ENCODE results near the gene SHC2.
A peak's percentile ranks its signal among the peaks of the same experiment; 100 is the strongest.
"Not testable (repeated sequence)": the region's sequence is repeated elsewhere in the genome, so short reads cannot be mapped to it uniquely, and the experiment has no call there.

SHC2 gene

DNA sequence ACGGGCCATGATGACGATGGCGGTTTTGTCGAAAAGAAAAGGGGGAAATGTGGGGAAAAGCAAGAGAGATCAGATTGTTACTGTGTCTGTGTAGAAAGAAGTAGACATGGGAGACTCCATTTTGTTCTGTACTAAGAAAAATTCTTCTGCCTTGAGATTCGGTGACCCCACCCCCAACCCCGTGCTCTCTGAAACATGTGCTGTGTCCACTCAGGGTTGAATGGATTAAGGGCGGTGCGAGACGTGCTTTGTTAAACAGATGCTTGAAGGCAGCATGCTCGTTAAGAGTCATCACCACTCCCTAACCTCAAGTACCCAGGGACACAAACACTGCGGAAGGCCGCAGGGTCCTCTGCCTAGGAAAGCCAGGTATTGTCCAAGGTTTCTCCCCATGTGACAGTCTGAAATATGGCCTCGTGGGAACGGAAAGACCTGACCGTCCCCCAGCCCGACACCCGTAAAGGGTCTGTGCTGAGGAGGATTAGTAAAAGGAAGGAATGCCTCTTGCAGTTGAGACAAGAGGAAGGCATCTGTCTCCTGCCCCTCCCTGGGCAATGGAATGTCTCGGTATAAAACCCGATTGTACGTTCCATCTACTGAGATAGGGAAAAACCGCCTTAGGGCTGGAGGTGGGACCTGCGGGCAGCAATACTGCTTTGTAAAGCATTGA lies 74.1 kb downstream of the SHC2 start:
- not testable (repeated sequence) for DNase-seq

DNA sequence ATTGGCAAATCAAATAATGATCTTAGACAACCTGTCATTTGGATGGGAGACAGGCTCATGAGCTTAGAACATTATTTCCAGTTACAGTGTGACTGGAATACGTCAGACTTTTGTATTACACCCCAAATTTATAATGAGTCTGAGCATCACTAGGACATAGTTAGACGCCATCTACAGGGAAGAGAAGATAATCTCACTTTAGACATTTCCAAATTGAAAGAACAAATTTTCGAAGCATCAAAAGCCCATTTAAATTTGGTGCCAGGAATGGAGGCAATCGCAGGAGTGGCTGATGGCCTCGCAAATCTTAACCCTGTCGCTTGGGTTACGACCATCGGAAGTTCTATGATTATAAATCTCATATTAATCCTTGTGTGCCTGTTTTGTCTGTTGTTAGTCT lies 74.6 kb downstream of the SHC2 start:
- DNase-seq: not testable (repeated sequence)

DNA sequence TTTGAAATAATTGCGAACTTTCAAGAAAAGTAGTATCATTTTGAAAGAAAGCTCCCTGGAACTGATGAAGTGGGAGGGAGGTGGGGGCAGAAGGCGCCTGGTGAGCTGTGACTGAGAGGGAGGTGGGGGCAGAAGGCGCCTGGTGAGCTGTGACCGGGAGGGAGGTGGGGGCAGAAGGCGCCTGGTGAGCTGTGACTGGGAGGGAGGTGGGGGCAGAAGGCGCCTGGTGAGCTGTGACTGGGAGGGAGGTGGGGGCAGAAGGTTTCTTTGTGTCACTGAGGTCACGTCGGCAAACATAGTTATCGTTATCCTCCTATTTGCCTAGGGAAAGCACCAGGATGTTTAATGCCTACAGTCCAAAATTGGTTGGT lies 76.0 kb downstream of the SHC2 start:
- no peak for DNase-seq

DNA sequence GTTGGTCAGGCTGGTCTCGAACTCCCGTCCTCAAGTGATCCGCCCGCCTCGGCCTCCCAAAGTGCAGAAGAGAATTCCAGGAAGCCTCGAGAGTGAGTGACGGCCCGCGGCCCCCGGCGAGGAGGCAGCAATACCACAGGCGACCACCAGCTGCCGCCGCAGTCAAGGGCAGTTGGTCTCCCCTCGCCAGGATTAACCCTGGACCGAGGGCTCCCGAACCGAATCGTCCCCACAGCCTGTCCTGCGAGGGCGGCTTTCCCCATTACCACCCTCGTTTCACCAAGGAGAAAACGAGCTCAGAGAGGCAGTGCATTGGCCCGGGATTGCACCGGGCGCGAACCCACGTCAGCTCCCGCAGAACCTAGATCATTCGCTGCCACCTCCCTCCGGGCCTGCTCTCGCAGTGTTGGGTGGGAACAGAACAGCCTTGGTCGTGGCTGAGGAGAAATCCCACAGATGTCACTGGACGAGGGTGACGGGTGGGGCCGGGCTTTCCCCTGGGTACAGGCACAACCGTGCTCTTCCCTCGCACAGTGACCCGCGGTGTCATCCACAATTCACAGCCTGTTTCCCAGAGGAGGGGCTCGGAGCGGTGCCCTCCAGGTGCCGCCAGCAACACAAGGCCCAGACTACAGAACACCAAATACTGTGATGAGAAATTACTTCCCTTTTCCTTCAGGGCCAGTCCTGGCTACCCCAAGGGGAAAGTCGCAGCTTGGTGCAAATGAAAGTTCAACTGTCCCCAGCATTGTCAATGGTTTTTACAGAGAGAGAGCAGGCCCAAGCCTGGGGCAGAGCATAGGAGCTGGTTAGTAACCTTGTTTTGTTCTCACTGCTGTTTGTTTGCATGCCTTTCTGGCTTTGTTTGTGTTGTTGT lies 76.7 kb downstream of the SHC2 start:
- DNase-seq: no peak

DNA sequence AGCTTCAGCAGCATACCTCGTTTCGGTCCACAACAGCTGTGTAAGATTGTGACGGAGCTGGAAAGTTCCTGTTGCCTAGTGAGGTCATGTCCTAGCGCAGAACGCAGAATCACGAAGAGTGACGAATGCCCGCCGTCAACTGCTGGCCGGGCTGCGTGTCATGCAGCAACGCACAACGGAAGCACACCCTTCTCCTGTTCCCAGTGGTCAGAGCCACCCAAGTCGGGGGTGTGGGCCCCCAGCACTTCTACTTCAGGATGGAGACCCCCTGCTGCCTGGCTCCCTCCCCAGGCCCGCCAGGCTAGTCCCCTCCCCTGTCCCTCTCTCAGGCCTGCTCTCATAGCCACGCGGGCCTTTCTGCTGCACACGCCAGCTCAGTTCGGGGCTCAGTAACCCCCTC lies 77.8 kb downstream of the SHC2 start:
- no peak for DNase-seq

DNA sequence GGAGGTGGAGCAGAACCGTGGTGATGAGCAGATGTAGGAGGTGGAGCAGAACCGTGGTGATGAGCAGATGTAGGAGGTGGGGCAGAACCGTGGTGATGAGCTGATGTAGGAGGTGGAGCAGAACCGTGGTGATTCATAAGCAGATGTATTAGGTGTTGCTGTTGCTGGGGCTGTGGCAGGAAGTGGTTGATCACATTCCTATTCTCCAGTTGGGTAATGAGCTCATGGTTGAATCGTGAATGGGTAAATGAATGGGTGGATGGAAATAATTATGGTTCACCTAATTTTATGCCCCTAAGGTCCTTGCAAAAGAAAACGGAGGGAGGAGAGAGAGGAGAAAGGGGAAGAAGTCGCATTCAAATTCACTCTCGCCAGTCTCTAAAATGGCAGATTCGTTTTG lies 78.3 kb downstream of the SHC2 start:
- peak; percentile 60 for DNase-seq

DNA sequence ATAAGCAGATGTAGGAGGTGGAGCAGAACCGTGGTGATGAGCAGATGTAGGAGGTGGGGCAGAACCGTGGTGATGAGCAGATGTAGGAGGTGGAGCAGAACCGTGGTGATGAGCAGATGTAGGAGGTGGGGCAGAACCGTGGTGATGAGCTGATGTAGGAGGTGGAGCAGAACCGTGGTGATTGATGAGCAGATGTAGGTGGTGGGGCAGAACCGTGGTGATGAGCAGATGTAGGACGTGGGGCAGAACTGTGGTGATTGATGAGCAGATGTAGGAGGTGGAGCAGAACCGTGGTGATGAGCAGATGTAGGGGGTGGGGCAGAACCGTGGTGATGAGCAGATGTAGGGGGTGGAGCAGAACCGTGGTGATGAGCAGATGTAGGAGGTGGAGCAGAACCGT lies 78.9 kb downstream of the SHC2 start:
- not testable (repeated sequence) for DNase-seq

DNA sequence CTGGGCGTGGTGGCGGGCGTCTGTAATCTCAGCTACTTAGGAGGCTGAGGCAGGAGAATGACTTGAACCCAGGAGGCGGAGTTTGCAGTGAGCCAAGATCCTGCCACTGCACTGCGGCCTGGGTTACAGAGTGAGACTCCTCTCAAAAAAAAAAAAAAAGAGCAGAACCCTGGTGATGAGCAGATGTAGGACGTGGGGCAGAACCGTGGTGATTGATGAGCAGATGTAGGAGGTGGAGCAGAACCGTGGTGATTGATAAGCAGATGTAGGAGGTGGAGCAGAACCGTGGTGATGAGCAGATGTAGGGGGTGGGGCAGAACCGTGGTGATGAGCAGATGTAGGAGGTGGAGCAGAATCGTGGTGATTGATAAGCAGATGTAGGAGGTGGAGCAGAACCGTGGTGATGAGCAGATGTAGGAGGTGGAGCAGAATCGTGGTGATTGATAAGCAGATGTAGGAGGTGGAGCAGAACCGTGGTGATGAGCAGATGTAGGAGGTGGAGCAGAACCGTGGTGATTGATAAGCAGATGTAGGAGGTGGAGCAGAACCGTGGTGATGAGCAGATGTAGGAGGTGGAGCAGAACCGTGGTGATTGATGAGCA lies 80.1 kb downstream of the SHC2 start:
- not testable (repeated sequence) for DNase-seq

DNA sequence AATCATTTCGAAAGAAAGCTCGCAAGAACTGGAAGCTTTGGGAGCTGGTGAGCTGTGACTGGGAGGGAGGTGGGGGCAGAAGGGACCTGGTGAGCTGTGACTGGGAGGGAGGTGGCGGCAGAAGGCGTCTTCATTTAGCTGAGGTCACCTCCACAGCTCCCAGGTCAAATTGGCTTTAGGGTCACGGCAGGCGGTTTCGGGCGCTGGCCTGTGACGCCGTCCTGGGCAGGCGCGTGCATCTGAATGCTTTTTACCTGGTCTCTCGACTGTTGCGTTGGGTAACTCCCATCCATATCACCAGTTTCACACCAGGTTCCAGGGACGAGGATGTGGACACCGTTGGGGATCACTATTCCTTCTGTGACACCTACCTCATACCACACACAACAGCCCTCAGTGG lies 81.0 kb downstream of the SHC2 start:
- no peak for DNase-seq

DNA sequence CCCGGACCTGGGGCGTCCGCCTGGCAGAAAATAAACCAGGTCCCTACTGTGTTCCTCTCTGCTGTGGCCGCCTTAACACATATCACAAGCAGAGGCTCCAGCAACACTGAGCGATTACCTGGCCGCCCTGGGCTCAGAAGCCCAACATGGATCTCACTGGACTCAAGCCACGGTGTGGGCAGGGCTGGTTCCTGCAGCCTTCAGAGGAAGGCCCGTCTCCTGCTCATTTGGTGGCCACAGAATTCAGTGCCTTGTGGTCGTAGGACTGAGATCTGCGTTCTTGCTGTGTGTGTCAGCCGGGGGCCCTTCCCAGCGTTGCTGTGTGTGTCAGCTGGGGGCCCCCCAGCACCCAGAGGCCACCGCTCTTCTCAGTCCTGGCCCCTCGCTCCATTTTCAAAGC lies 82.1 kb downstream of the SHC2 start:
- DNase-seq: no peak

DNA sequence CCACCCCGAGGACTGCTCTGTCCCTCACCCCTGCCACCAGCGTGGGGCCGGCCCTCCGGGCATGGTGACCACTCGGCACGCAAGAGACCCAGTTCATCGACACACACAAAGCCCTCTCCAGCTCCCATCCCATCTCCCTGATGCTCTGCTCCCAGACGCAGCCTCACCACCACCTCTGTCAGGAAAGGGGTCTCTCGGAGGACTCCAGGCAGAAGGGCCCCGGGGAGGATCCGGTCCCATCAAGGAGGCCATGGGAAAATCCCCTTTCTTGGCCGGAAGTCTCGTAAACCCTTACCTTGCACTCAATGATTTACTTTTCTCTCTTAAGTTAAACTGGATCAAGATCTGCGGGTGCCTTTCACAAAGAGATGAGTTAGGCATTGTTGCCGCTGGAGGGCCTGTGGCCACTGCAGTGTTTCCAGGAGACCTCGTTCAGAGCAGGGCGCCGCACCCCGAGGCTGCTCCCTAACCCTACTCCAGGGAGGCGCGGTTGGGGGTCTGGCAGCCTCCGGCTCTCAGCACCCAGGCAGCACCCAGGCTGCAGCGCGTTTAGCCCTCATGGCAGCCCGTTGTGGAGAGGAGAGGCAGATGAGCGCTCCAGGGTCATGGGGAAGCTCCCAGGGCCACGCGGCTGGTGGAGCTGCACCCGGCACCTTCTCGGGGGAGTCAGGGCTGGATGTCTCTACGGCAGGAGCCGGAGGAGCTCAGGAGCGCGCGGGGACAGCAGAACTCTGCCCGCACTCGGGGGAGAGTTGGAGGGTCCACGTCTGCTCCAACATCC lies 82.8 kb downstream of the SHC2 start:
- no peak for DNase-seq

DNA sequence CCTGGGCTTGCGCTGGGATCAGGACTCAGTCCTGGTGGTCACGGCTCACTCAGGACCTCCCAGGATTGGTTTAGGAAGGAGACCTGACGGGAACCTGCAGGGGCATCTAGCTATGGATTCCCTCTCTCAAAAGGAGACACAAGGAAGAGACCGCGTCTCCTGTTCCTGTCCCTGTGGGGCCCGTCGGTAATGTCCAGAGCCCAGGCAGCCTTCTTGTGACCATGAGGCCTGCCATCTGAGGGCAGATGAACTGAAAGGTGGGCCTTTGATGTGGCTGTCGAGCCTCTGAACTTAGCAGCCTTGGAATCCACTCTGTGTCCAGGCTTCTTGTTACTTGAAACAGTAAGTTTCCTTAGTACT lies 84.7 kb downstream of the SHC2 start:
- DNase-seq: no peak

DNA sequence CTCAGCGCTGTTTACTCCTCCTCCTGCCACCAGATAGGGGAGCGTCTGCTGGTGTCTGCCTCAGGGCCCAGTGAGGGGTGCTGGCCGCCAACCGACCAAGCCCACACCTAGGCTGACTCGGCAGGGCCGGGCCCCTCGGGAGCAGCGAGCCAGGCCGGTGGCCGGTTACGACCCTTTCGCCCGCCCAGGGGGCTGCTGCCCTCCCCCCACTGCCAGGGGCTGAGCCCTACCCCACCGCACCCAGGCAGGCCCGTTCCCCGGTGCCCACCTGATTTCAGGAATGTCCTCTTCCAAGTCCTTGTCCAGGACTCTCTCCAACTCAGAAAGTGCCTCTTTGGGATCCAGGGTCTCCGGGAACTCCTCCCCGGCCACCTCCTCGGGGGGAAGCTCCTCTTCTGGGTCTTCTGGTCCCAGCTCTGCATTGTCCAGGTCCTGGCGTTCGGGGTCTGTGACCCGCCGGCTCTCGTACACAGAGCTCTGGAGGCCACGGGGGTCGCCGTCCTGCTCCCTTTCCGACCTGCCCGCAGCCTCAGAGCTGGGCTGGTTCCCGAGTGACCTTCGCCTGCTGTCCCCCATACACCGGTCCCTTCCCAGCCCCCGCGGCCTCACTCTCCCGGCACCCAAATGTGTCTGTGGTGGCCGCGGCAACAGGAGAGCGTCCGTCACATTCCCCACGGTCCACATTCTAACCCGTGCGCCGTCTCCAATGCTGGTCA lies 85.3 kb downstream of the SHC2 start:
- DNase-seq: no peak

DNA sequence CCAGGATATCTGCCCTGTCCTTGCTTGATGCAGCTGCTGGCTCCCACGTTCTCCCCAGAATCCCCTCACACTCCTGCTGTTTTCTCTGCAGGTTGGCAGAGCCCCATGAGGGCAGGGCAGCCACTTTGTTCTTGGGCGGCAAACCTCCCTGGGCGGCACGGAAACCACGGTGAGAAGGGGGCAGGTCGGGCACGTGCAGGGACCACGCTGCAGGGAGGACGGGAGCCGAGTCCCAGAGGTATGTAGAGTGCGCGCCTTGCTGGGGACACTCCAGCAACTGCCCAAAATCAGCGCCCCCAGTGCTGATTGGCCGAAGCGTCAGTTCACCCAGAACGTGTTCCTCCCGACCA lies 86.0 kb downstream of the SHC2 start:
- DNase-seq: no peak

DNA sequence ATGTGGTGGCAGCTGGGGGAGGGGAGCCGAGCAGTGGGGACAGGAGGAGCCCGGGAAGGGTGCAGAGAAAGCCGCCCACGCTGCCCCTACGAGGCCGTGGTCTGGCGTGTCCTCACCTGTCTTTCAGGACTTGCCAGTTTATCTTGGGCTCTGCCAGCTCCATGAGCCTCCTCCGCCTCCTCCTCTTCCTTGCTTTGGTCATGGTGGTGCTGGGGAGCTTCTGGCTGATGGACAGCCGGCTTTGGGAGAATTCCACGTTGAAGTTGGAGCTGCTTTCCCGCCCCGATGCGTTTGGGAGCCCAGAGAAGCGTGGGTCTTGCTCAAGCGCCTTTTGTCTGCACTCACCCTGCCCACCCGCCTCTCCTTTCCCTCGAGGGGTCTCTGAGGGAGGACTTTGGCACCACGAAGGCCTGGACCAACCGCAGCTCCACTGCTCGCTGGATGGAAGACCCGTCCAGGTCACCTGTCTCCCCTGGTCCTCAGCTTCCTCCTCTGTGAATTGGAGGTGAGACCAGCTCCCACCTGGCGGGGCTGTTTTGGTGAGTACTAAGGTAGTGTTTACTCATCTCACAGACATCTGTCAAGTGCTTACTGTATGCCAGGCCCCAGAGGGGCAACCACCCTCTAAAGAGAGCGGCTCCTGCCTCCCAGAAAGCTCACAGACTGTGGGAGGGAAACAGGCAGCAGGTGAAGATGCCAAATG lies 86.5 kb downstream of the SHC2 start:
- no peak for DNase-seq

DNA sequence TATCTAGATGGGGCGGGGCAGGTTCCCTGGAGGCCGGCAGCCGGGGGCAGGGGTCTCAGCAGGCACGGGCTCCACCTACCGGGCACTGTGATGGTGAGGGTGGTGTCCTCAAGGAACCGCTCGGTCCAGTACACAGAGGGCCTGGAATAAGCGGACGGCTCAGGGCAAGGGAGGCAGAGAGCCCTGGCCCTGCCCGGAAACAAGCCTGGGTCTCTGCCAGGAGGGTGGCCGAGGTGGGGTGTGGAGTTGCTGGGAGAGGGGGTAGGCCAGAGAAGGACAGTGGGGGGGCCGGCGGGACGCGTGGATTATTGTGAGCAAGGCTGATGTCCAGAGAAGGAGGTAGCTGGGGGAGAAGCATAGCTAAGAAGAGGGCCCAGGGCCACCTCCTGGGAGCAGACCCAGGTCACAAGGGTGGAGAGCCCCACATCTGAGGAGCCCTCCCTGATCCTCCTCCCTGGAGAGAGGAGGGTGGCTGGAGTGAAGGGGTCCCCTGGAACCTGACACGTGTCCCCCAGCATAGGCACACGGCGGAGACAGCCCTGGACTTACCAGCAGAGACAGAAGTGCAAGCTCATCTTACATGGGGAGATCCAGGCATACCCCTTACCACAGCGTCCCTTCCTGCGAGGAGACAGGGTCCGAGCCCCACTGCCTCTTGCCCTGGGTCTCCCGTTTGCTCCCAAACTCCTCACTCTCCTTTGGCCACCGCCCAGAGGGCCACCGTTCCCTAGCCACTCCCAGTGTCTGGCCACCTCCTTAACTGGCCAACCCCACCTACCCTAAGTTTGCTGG lies 87.2 kb downstream of the SHC2 start:
- no peak for DNase-seq

DNA sequence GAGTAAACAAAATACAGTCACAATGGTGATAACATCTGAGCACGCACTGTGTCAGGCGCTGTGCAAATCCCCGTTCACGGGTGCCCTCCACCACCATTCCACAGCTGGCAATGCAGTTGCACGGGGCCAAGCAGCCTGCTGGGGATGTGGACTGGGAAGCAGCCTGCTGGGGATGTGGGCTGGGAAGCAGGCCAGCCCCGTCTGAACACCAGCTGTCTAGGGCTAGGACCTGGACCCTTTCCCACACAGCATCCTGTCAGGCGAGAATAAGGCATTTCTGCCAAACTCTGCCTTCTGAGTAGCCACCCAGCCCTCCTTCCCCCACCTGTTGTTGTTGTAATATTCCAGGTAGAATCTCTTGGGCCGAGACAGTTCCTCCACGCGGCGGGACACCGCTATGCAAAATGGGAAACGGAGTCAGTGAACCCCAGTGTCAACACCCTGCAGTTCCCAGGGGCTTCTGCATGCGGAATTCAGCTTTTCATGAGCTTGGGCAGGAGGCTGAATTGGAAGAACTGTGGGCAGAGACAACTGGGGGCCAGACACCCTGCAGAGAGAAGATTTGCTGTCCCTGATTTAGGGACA lies 88.4 kb downstream of the SHC2 start:
- no peak for DNase-seq

DNA sequence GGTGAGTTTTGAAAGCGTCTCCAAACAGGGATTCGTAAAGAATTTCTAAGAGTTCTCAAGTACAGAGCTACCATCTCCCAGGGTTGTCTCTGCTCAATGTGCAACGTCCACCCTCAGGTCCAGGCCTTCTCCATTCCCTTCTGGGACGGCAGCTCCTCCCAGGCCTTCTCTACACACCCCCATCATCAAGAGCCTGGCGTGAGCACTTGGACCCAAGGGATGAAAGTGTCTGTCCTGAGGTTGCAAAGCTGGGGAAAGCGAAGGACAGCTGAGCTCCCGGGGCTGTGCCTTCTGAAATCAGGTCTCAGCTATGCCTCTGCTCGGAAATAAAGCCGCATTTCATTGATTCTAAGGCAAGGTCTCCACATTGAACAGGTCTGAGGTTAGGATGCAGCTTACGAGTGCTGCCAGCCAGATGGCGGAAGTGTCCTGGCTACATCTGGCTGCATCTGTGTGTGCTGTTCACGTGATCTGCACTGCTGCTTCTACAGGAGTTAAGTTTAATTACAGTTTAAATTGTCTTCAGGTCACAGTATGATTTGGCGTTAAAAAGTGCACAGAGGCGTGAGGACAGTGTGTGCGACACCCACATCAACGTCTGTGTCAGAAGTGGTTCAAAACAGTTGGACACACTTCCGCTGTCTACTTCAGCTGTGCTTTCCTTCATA lies 89.2 kb downstream of the SHC2 start:
- no peak for DNase-seq

DNA sequence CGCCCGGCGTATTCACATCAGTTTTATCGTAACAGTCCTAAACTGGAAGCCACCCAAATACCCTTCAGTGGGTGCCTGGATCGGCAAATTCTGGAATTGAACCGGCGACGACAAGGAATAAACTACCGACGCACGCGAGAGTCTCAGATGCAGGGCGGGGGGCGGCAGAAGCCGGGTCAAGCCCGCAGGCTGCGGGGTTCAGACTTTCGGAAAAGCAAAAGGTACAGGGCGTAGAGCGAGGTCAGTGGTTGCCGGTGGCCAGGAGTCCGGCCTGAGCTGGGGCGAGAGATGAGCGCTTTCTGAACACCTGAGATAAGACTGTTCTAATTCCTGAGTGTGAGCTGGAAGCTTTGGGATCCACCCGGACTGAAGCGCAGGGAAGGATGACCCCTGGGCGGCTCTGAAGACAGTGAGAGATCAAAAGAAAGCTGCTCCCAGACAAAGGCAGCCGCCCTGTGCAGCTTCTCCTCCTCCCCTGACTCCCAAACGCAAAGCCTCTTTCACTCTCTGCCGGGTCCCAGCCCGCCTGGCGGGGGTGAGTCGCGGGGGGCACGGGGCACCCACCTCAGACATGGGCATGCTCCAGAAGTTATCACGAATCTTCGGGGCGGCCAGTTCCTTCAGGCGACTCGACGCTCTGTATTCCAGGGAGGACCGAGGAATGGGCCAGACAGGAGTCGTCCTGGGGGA lies 90.0 kb downstream of the SHC2 start:
- DNase-seq: no peak

DNA sequence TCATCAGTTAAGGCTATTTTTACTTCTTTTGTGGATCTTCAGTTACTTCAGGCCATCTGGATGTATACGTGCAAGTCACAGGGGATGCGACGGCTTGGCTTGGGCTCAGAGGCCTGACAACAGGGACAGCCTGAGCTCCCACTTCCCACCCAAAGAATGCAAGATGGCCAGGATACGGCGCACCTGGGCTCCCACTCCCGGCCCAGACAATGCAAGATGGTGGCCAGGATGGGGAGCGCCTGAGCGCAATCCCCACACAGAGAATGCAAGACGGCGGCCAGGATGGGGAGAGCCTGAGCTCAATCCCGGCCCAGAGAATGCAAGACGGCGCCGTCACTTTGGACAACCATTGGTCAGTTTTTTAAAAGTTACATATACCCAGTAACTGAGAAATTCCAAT lies 91.0 kb downstream of the SHC2 start:
- DNase-seq: no peak
